Hepatocyte (in vitro differentiated cells): ENCODE data around the gene IQCM.

Source experiments
- CTCF ChIP-seq: fragments of 200-600 bp; sonication (generic); IDR thresholded peaks from 2 replicates; pipeline ENCODE4 v1.5.1; 2016; ENCODE audit warnings: antibody characterized with exemption, mild to moderate bottlenecking; ENCODE audit not compliant: poor library complexity
- EZH2 ChIP-seq: fragments of 200-600 bp; sonication (generic); IDR thresholded peaks from 2 replicates; pipeline ENCODE4 v1.6.1; 2016; ENCODE audit warnings: antibody characterized with exemption, mild to moderate bottlenecking, borderline replicate concordance
- EZH2phosphoT487 ChIP-seq: fragments of 200-600 bp; sonication (generic); IDR thresholded peaks from one replicate; pipeline ENCODE4 v1.6.1; 2018; ENCODE audit warnings: antibody characterized with exemption, mild to moderate bottlenecking, low read depth, moderate library complexity; ENCODE audit not compliant: unreplicated experiment, severe bottlenecking

- TF ChIP-seq CTCF (no peak), EZH2 (no peak), EZH2phosphoT487 (no peak)
Measured at GRCh38 chr4:149857446-149857845, 41.8 kb upstream of the IQCM start.
